BLaER1 treated with 17β-estradiol and CSF1 and Interleukin-3, amounts not matched to agents 10 nM and 100 nM (cell line): Measurements from ENCODE around the gene TCF12.

Experiments used
- H3K27ac ChIP-seq, 11 experiments: shearing (Covaris generic); formaldehyde crosslinking; 2 replicates each; pipeline ENCODE4 v1.8.1; 2022
- H3K27me3 ChIP-seq, 11 experiments: shearing (Covaris generic); formaldehyde crosslinking; 2 replicates each; pipeline ENCODE4 v1.8.1; 2022
- H3K36me3 ChIP-seq, 11 experiments: shearing (Covaris generic); formaldehyde crosslinking; 2 replicates each; pipeline ENCODE4 v1.8.1; 2022
- H3K4me1 ChIP-seq, 10 experiments: shearing (Covaris generic); formaldehyde crosslinking; 2 replicates each; pipeline ENCODE4 v1.8.1; 2022
- H3K4me2 ChIP-seq, 11 experiments: shearing (Covaris generic); formaldehyde crosslinking; 2 replicates each; pipeline ENCODE4 v1.8.1; 2022
- H3K4me3 ChIP-seq, 10 experiments: shearing (Covaris generic); formaldehyde crosslinking; 2 replicates each; pipeline ENCODE4 v1.8.1; 2022
- H3K9ac ChIP-seq, 11 experiments: shearing (Covaris generic); formaldehyde crosslinking; 2 replicates each; pipeline ENCODE4 v1.8.1; 2022
- H3K9me3 ChIP-seq, 11 experiments: shearing (Covaris generic); formaldehyde crosslinking; replicated peaks in 1 of 11; 2 replicates each; pipeline ENCODE4 v1.8.1; 2022
- H4K20me1 ChIP-seq, 11 experiments: shearing (Covaris generic); formaldehyde crosslinking; 2 replicates each; pipeline ENCODE4 v1.8.1; 2022
- Cebpa-rat ChIP-seq, 11 experiments: shearing (Covaris generic); IDR thresholded peaks; 2 replicates each; pipeline ENCODE4 v1.8.1; 2022

TCF12 gene

GRCh38 chr15:57263520-57263919 lies 345.1 kb downstream of the TCF12 start:
- H3K36me3 ChIP-seq, result peaks cover 63 to 88% (median 73%) of the 10 kb centered on the region in 11 experiments
- no peak overlapping the region for H3K4me2 ChIP-seq

GRCh38 chr15:57272771-57273357 lies 354.4 kb downstream of the TCF12 start:
- Histone ChIP-seq H3K27ac (peak overlapping the region in 1 of 11 experiments; percentile 15; a peak in 1 of 22 replicates), H3K4me3 (no peak overlapping the region), H3K27me3 (no peaks in the 10 kb centered on the region), H3K9ac (0 out of 22 replicates have a peak overlapping the region, but pooled peaks of 1 of the 11 experiments have one; percentile 6), H4K20me1 (peaks cover 0 to 24% (median 0%) of the 10 kb centered on the region in 11 experiments; a peak in 5 of 22 replicates), H3K4me1 (peaks cover 0 to 14% (median 0%) of the 10 kb centered on the region in 10 experiments; a peak in 5 of 20 replicates), H3K36me3 (peaks cover 74 to 99% (median 90%) of the 10 kb centered on the region in 11 experiments), H3K4me2 (peak overlapping the region in 2 of 11 experiments; percentile 6 to 9; a peak in 2 of 22 replicates), H3K9me3 (no peaks in the 10 kb centered on the region)
- no peak for TF ChIP-seq Cebpa-rat (IDR thresholded peaks at IDR 0.05)

More at GRCh38 chr15:57263520-57263919, 345.1 kb downstream of the TCF12 start:
- Histone ChIP-seq H4K20me1 (peaks cover 0 to 10% (median 0%) of the 10 kb centered on the region in 11 experiments; a peak in 3 of 22 replicates), H3K9ac (no peak overlapping the region), H3K27me3 (no peaks in the 10 kb centered on the region), H3K9me3 (no peaks in the 10 kb centered on the region), H3K27ac (no peak overlapping the region), H3K4me3 (no peak overlapping the region), H3K4me1 (0 out of 20 replicates have a peak, but pooled peaks cover 0 to 11% (median 0%) of the 10 kb centered on the region in 10 experiments)
- TF ChIP-seq Cebpa-rat (IDR thresholded peaks at IDR 0.05), result no peak

GRCh38 chr15:57273402-57273801 lies 355.0 kb downstream of the TCF12 start:
- Histone ChIP-seq H3K4me3 (no peak overlapping the region), H3K4me1 (peaks cover 0 to 14% (median 0%) of the 10 kb centered on the region in 10 experiments; a peak in 5 of 20 replicates), H3K36me3 (peaks cover 73 to 99% (median 88%) of the 10 kb centered on the region in 11 experiments), H3K9ac (0 out of 22 replicates have a peak overlapping the region, but pooled peaks of 1 of the 11 experiments have one; percentile 6), H4K20me1 (peaks cover 0 to 24% (median 0%) of the 10 kb centered on the region in 11 experiments; a peak in 5 of 22 replicates), H3K4me2 (peak overlapping the region in 2 of 11 experiments; percentile 6 to 9; a peak in 4 of 22 replicates), H3K27me3 (no peaks in the 10 kb centered on the region), H3K27ac (peak overlapping the region in 1 of 11 experiments; percentile 15; a peak in 1 of 22 replicates), H3K9me3 (no peaks in the 10 kb centered on the region)
- no peak for TF ChIP-seq Cebpa-rat (IDR thresholded peaks at IDR 0.05)

GRCh38 chr15:57278439-57278838 lies 360.0 kb downstream of the TCF12 start:
- no peak overlapping the region for H3K4me2 ChIP-seq
- H3K36me3 ChIP-seq, result peaks cover 71 to 96% (median 92%) of the 10 kb centered on the region in 11 experiments
- H3K9ac ChIP-seq, result no peak overlapping the region
- H3K27me3 ChIP-seq, result no peaks in the 10 kb centered on the region
- peaks cover 0 to 12% (median 0%) of the 10 kb centered on the region in 11 experiments; a peak in 4 of 22 replicates for H4K20me1 ChIP-seq
- H3K27ac ChIP-seq, result no peak overlapping the region
- peaks cover 12 to 33% (median 16%) of the 10 kb centered on the region in 10 experiments for H3K4me1 ChIP-seq
- no peaks in the 10 kb centered on the region for H3K9me3 ChIP-seq
- H3K4me3 ChIP-seq, result no peak overlapping the region
- no peak for TF ChIP-seq Cebpa-rat (IDR thresholded peaks at IDR 0.05)

GRCh38 chr15:57280464-57280863 lies 362.0 kb downstream of the TCF12 start:
- Histone ChIP-seq H3K27ac (no peak overlapping the region), H3K36me3 (peaks cover 58 to 94% (median 75%) of the 10 kb centered on the region in 11 experiments), H3K9ac (no peak overlapping the region), H3K9me3 (no peaks in the 10 kb centered on the region), H3K4me2 (no peak overlapping the region), H3K27me3 (no peaks in the 10 kb centered on the region), H4K20me1 (peaks cover 0 to 7% (median 0%) of the 10 kb centered on the region in 11 experiments; a peak in 4 of 22 replicates), H3K4me3 (no peak overlapping the region), H3K4me1 (peaks cover 27 to 42% (median 33%) of the 10 kb centered on the region in 10 experiments)
- no peak for TF ChIP-seq Cebpa-rat (IDR thresholded peaks at IDR 0.05)

- Histone ChIP-seq H3K4me3 (no peak overlapping the region), H3K4me1 (peaks cover 27 to 42% (median 33%) of the 10 kb centered on the region in 10 experiments), H4K20me1 (peaks cover 0 to 4% (median 0%) of the 10 kb centered on the region in 11 experiments; a peak in 2 of 22 replicates), H3K27ac (no peak overlapping the region), H3K4me2 (peak overlapping the region in 2 of 11 experiments; percentile 9 to 80; a peak in 2 of 22 replicates), H3K9ac (no peak overlapping the region), H3K9me3 (no peaks in the 10 kb centered on the region), H3K36me3 (peaks cover 58 to 94% (median 75%) of the 10 kb centered on the region in 11 experiments), H3K27me3 (no peaks in the 10 kb centered on the region)
- no peak for TF ChIP-seq Cebpa-rat (IDR thresholded peaks at IDR 0.05)
Observed at GRCh38 chr15:57281321-57281720, 362.9 kb downstream of the TCF12 start.

GRCh38 chr15:57282686-57283085 lies 364.2 kb downstream of the TCF12 start:
- H3K9me3 ChIP-seq, result no peaks in the 10 kb centered on the region

GRCh38 chr15:57283774-57284503 lies 365.5 kb downstream of the TCF12 start:
- Histone ChIP-seq H3K27ac (peak overlapping the region; percentile 3 to 82 (median 78); a peak in 21 of 22 replicates), H3K36me3 (peaks cover 63 to 97% (median 79%) of the 10 kb centered on the region in 11 experiments), H3K9me3 (no peaks in the 10 kb centered on the region), H3K4me2 (peak overlapping the region; percentile 64 to 87 (median 79)), H3K27me3 (no peaks in the 10 kb centered on the region), H3K4me3 (peak overlapping the region in 4 of 10 experiments; percentile 1 to 33 (median 24); a peak in 4 of 20 replicates), H3K9ac (peak overlapping the region; percentile 46 to 75 (median 64); a peak in 20 of 22 replicates), H4K20me1 (peaks cover 0 to 4% (median 0%) of the 10 kb centered on the region in 11 experiments; a peak in 3 of 22 replicates), H3K4me1 (peaks cover 27 to 42% (median 33%) of the 10 kb centered on the region in 10 experiments)
- TF ChIP-seq Cebpa-rat (IDR thresholded peaks at IDR 0.05), result 0 out of 22 replicates have a peak, but pooled peaks of 1 of the 11 experiments have one; percentile 18

More at GRCh38 chr15:57282686-57283085, 364.2 kb downstream of the TCF12 start:
- Histone ChIP-seq H3K9ac (0 out of 22 replicates have a peak overlapping the region, but pooled peaks of 2 of the 11 experiments have one; percentile 68 to 75), H3K27me3 (no peaks in the 10 kb centered on the region), H3K4me2 (peak overlapping the region; percentile 64 to 87 (median 79); a peak in 21 of 22 replicates), H3K4me1 (peaks cover 27 to 42% (median 33%) of the 10 kb centered on the region in 10 experiments), H3K27ac (peak overlapping the region; percentile 1 to 82 (median 78); a peak in 16 of 22 replicates), H4K20me1 (peaks cover 0 to 4% (median 0%) of the 10 kb centered on the region in 11 experiments; a peak in 2 of 22 replicates), H3K4me3 (no peak overlapping the region), H3K36me3 (peaks cover 59 to 94% (median 76%) of the 10 kb centered on the region in 11 experiments)
- TF ChIP-seq Cebpa-rat (IDR thresholded peaks at IDR 0.05), result no peak
